HCT116 (cell line): ENCODE data around the gene GRK5. TPM values are rescaled to one million over a fixed set of nuclear protein-coding genes. Genes with fewer than 3 reads are reported as not detected.
A peak's percentile ranks its signal among the peaks of the same experiment; 100 is the strongest.

Experiments used
- ATAC-seq: fragments of 200-7000 bp; cut with Tn5 transposase; 2 replicates; pipeline ENCODE4 v1.9.1; 2020; ENCODE audit warnings: mild to moderate bottlenecking, moderate library complexity
- BruUV-seq: library from RNA; stranded (reverse); fragments of 400-500 nt; replicated peaks from 2 replicates; lab custom pipeline; 2021; lab: Mats Ljungman, UMichigan
- CTCF ChIA-PET: fragments of 300-600 bp; sonication (Branson Sonifier 250); formaldehyde crosslinking; loops from one replicate; lab custom pipeline; 2021; ENCODE audit warnings: antibody characterized with exemption; lab: Charles Lee
- POLR2A ChIA-PET: fragments of 300-600, 350-600 bp; sonication (Branson Sonifier 250); formaldehyde crosslinking; loops from one replicate; lab custom pipeline; 2021; ENCODE audit warnings: antibody characterized with exemption; lab: Charles Lee
- RAD21 ChIA-PET, 2 experiments: fragments of 300-600 bp; sonication (Branson Sonifier 250); formaldehyde crosslinking; loops; one replicate each; lab custom pipeline; 2023; ENCODE audit warnings: low total read pairs in 2 of 2; ENCODE audit not compliant: uncharacterized antibody in 2 of 2, unreplicated experiment in 2 of 2, low non-redundant PET in 1 of 2; lab: Charles Lee
- DNase-seq: peaks from one replicate; pipeline ENCODE4 v3.0.0-alpha.2; 2010; ENCODE audit warnings: low read depth, low spot score
- H2AFZ ChIP-seq: fragments of 200-600 bp; shearing (Covaris generic), sonication (generic); 2 replicates; pipeline ENCODE4 v1.6.1; 2017; ENCODE audit warnings: low read depth, mixed run types, mixed read lengths, antibody characterized with exemption, low read length; ENCODE audit not compliant: poor library complexity, severe bottlenecking
- H3K27ac ChIP-seq: 2 replicates; pipeline ENCODE4 v1.5.1; 2012; ENCODE audit warnings: low read depth, low read length
- H3K27me3 ChIP-seq: fragments of 200-600 bp; sonication (generic); 2 replicates; pipeline ENCODE4 v1.6.1; 2016; ENCODE audit warnings: mixed run types, low read length, mixed read lengths; ENCODE audit not compliant: insufficient read depth
- H3K36me3 ChIP-seq, 2 experiments: fragments of 200-500 bp in 1 of 2; fragments of 200-600 bp in 1 of 2; sonication (Bioruptor generic) in 1 of 2; sonication (generic) in 1 of 2; 2 replicates each; pipeline versions ENCODE4 v1.5.1 to v1.6.1; 2014 to 2016; ENCODE audit warnings: low read length in 2 of 2, inconsistent platforms in 1 of 2, mixed read lengths in 1 of 2, mixed run types in 1 of 2; ENCODE audit not compliant: insufficient read depth in 2 of 2, control insufficient read depth in 1 of 2
- H3K4me1 ChIP-seq, 2 experiments: fragments of 200-600 bp in 1 of 2; sonication (generic) in 1 of 2; 2 replicates each; pipeline versions ENCODE4 v1.5.1 to v1.6.1; 2012 to 2017; ENCODE audit warnings: low read length in 2 of 2, inconsistent platforms in 1 of 2, mild to moderate bottlenecking in 1 of 2, mixed read lengths in 1 of 2, mixed run types in 1 of 2, moderate library complexity in 1 of 2; ENCODE audit not compliant: insufficient read depth in 2 of 2, control insufficient read depth in 1 of 2
- H3K4me2 ChIP-seq: fragments of 200-600 bp; sonication (generic); 2 replicates; pipeline ENCODE4 v1.6.1; 2017; ENCODE audit warnings: mixed run types, low read length, mixed read lengths
- H3K4me3 ChIP-seq, 2 experiments: fragments of 200-600 bp in 1 of 2; sonication (generic) in 1 of 2; replicated peaks in 1 of 2; 2 replicates each; pipeline ENCODE4 v1.5.1; 2011 to 2016; ENCODE audit warnings: low read length in 2 of 2, control low read depth in 1 of 2, low read depth in 1 of 2, mild to moderate bottlenecking in 1 of 2, mixed read lengths in 1 of 2, mixed run types in 1 of 2
- H3K79me2 ChIP-seq: fragments of 200-600 bp; sonication (generic); 2 replicates; pipeline ENCODE4 v1.6.1; 2017; ENCODE audit warnings: mild to moderate bottlenecking, mixed run types, low read length, moderate library complexity, mixed read lengths; ENCODE audit not compliant: insufficient read depth
- H3K9ac ChIP-seq: fragments of 200-600 bp; sonication (generic); 2 replicates; pipeline ENCODE4 v1.6.1; 2016; ENCODE audit warnings: low read length, mixed read lengths
- H3K9me2 ChIP-seq: fragments of 200-600 bp; sonication (generic), shearing (Covaris generic); 2 replicates; pipeline ENCODE4 v1.6.1; 2017; ENCODE audit warnings: mixed run types, mild to moderate bottlenecking, moderate library complexity; ENCODE audit not compliant: insufficient read depth
- H3K9me3 ChIP-seq, 2 experiments: fragments of 200-500 bp in 1 of 2; fragments of 200-600 bp in 1 of 2; sonication (Bioruptor generic) in 1 of 2; sonication (generic) in 1 of 2; 2 replicates each; pipeline ENCODE4 v1.6.1; 2014 to 2017; ENCODE audit warnings: low read length in 2 of 2, mixed read lengths in 2 of 2, inconsistent platforms in 1 of 2, low read depth in 1 of 2, mild to moderate bottlenecking in 1 of 2, mixed run types in 1 of 2, moderate library complexity in 1 of 2; ENCODE audit not compliant: control insufficient read depth in 1 of 2, insufficient read depth in 1 of 2
- H4K20me1 ChIP-seq: fragments of 200-600 bp; sonication (generic), shearing (Covaris generic); 2 replicates; pipeline ENCODE4 v1.6.1; 2017; ENCODE audit warnings: mixed run types, mild to moderate bottlenecking, moderate library complexity; ENCODE audit not compliant: insufficient read depth
- CBX3 ChIP-seq: IDR thresholded peaks from 2 replicates; pipeline ENCODE4 v1.6.1; 2012; ENCODE audit warnings: low read depth
- CEBPB ChIP-seq: IDR thresholded peaks from 2 replicates; pipeline ENCODE4 v1.6.1; 2012; ENCODE audit warnings: low read depth
- ELF1 ChIP-seq: IDR thresholded peaks from 2 replicates; pipeline ENCODE4 v1.6.1; 2012; ENCODE audit warnings: low read depth, borderline replicate concordance
- EZH2 ChIP-seq: fragments of 200-600 bp; sonication (generic); IDR thresholded peaks from 2 replicates; pipeline ENCODE4 v1.6.1; 2017; ENCODE audit warnings: antibody characterized with exemption, mixed run types
- EZH2phosphoT487 ChIP-seq: fragments of 200-600 bp; IDR thresholded peaks from 2 replicates; pipeline ENCODE4 v1.6.1; 2018; ENCODE audit warnings: antibody characterized with exemption, borderline replicate concordance
- FOSL1 ChIP-seq: IDR thresholded peaks from 2 replicates; pipeline ENCODE4 v1.6.1; 2012; ENCODE audit warnings: low read depth
- JUND ChIP-seq: IDR thresholded peaks from 2 replicates; pipeline ENCODE4 v1.6.1; 2012
- POLR2A ChIP-seq: IDR thresholded peaks from 2 replicates; pipeline ENCODE4 v1.7.0; 2011; ENCODE audit warnings: borderline replicate concordance; ENCODE audit not compliant: insufficient read depth, insufficient read length; ENCODE audit errors: extremely low read depth
- POLR2AphosphoS5 ChIP-seq: IDR thresholded peaks from 2 replicates; pipeline ENCODE4 v1.6.1; 2011; ENCODE audit warnings: mild to moderate bottlenecking, low read depth, low read length, moderate library complexity
- RAD21 ChIP-seq: IDR thresholded peaks from 2 replicates; pipeline ENCODE4 v1.6.1; 2012; ENCODE audit warnings: low read depth, mild to moderate bottlenecking
- SIN3A ChIP-seq: IDR thresholded peaks from 2 replicates; pipeline ENCODE4 v1.6.1; 2012; ENCODE audit warnings: low read depth
- SP1 ChIP-seq: IDR thresholded peaks from 2 replicates; pipeline ENCODE4 v1.6.1; 2012; ENCODE audit warnings: low read depth
- SRF ChIP-seq: IDR thresholded peaks from 2 replicates; pipeline ENCODE4 v1.6.1; 2012; ENCODE audit warnings: low read depth
- TCF7L2 ChIP-seq: IDR thresholded peaks from 2 replicates; pipeline ENCODE4 v1.7.0; 2011; ENCODE audit warnings: borderline replicate concordance, inconsistent platforms; ENCODE audit not compliant: insufficient read depth, insufficient read length; ENCODE audit errors: extremely low read depth
- ZNF274 ChIP-seq: fragments of 200-500 bp; sonication (Bioruptor generic); IDR thresholded peaks from 2 replicates; pipeline ENCODE4 v1.6.1; 2014; ENCODE audit warnings: mild to moderate bottlenecking, low read depth, low read length, inconsistent platforms
- intact Hi-C: fragments of 100-400 bp; cut with micrococcal nuclease; formaldehyde crosslinking; loops from 2 replicates; pipeline ENCODE4 v1.10.0; 2022
- total RNA-seq: library from RNA; stranded (reverse); gene quantifications from one replicate; pipeline ENCODE4 v1.2.1, GENCODE V29; 2021; ENCODE audit not compliant: unreplicated experiment
- TF ChIP-seq, protein P1 (sequence below): IDR thresholded peaks from 2 replicates; pipeline ENCODE4 v1.6.1; 2011; ENCODE audit warnings: mild to moderate bottlenecking, low read length, moderate library complexity; ENCODE audit not compliant: insufficient replicate concordance; ENCODE audit errors: extremely low read depth
- TF ChIP-seq, protein P2 (sequence below): IDR thresholded peaks from 2 replicates; pipeline ENCODE4 v1.6.1; 2012
- TF ChIP-seq, protein P3 (sequence below): IDR thresholded peaks from 2 replicates; pipeline ENCODE4 v1.6.1; 2012; ENCODE audit warnings: low read depth

GRK5 gene
- total RNA-seq, 1 experiment from 2014 or later: 7.3 TPM

DNA sequence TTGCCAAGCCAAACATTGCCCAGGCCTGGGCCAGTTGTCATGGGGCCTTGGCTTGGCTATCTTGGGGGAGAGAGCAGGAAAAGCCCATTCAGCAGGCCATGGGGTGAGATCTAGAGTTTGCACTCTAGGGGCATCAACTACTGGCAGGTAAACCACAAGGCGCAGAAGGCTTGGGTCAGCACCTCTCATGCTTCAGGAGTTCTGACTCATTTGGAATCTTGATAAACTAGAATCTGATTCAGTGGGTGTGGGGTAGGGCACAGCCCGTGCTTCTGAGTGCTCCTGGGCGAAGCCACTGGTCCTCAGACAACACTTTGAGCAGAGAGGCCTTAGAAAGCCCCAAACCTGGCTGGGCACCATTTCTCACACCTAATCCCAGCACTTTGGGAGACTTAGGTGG is 254.0 kb downstream of the GRK5 start (continued):
- TF ChIP-seq, protein P1, sequence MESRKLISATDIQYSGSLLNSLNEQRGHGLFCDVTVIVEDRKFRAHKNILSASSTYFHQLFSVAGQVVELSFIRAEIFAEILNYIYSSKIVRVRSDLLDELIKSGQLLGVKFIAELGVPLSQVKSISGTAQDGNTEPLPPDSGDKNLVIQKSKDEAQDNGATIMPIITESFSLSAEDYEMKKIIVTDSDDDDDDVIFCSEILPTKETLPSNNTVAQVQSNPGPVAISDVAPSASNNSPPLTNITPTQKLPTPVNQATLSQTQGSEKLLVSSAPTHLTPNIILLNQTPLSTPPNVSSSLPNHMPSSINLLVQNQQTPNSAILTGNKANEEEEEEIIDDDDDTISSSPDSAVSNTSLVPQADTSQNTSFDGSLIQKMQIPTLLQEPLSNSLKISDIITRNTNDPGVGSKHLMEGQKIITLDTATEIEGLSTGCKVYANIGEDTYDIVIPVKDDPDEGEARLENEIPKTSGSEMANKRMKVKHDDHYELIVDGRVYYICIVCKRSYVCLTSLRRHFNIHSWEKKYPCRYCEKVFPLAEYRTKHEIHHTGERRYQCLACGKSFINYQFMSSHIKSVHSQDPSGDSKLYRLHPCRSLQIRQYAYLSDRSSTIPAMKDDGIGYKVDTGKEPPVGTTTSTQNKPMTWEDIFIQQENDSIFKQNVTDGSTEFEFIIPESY: peak; percentile 24
- TF ChIP-seq POLR2A: no peak

DNA sequence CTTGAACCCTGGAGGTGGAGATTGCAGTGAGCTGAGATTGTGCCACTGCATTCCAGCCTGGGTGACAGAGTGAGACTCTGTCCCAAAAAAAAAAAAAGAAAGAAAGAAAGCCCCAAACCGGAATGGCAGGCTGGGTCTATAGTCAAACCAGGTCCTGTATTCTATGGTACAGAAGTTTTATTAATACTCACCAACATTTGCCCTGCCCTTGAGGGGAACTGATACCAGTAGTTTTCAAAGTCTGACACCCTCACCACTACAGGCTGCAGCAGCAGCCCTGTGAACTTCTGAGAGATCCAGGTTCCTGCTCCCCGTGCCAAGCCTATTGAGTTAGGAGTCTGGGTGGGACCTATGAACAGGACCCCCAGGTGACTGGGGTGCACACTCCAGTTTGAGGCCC is 254.6 kb downstream of the GRK5 start:
- Histone ChIP-seq H3K4me1 (peaks cover 19 to 33% of the 10 kb centered on the region in 2 experiments), H3K9me2 (no peaks in the 10 kb centered on the region), H2AFZ (no peak overlapping the region), H3K4me3 (peak overlapping the region in 1 of 2 experiments; percentile 31; a peak in 2 of 4 replicates), H3K36me3 (no peaks in the 10 kb centered on the region), H3K27me3 (no peaks in the 10 kb centered on the region), H3K79me2 (no peaks in the 10 kb centered on the region), H3K27ac (no peak overlapping the region), H3K9me3 (peaks cover 0 to 5% of the 10 kb centered on the region in 2 experiments; a peak in 1 of 4 replicates), H4K20me1 (no peaks in the 10 kb centered on the region), H3K9ac (peak overlapping the region; percentile 21; the same call in 1 of the 2 replicates), H3K4me2 (peak overlapping the region; percentile 76)
- no peak for ATAC-seq
- TF ChIP-seq ELF1 (no peak), RAD21 (no peak), EZH2 (no peak), POLR2A (no peak), SP1 (no peak), TCF7L2 (no peak), FOSL1 (no peak), EZH2phosphoT487 (no peak), SIN3A (no peak), JUND (no peak), CEBPB (no peak), POLR2AphosphoS5 (no peak), SRF (no peak), CBX3 (no peak), ZNF274 (no peak)
- TF ChIP-seq, protein P2, sequence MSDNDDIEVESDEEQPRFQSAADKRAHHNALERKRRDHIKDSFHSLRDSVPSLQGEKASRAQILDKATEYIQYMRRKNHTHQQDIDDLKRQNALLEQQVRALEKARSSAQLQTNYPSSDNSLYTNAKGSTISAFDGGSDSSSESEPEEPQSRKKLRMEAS: no peak
- TF ChIP-seq, protein P3, sequence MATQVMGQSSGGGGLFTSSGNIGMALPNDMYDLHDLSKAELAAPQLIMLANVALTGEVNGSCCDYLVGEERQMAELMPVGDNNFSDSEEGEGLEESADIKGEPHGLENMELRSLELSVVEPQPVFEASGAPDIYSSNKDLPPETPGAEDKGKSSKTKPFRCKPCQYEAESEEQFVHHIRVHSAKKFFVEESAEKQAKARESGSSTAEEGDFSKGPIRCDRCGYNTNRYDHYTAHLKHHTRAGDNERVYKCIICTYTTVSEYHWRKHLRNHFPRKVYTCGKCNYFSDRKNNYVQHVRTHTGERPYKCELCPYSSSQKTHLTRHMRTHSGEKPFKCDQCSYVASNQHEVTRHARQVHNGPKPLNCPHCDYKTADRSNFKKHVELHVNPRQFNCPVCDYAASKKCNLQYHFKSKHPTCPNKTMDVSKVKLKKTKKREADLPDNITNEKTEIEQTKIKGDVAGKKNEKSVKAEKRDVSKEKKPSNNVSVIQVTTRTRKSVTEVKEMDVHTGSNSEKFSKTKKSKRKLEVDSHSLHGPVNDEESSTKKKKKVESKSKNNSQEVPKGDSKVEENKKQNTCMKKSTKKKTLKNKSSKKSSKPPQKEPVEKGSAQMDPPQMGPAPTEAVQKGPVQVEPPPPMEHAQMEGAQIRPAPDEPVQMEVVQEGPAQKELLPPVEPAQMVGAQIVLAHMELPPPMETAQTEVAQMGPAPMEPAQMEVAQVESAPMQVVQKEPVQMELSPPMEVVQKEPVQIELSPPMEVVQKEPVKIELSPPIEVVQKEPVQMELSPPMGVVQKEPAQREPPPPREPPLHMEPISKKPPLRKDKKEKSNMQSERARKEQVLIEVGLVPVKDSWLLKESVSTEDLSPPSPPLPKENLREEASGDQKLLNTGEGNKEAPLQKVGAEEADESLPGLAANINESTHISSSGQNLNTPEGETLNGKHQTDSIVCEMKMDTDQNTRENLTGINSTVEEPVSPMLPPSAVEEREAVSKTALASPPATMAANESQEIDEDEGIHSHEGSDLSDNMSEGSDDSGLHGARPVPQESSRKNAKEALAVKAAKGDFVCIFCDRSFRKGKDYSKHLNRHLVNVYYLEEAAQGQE: no peak
- no TSS peak for BruUV-seq
- ChIA-PET CTCF (interaction anchor here (1.7 kb wide), 1 partner anchor 28 kb away, joined by 5 read pairs; no protein-coding TSS in a partner anchor), RAD21 (no interaction called here), POLR2A (no interaction called here)
- no peak for DNase-seq
- intact Hi-C loops: no loop called here
